Body of pancreas (tissue), 4 donors: ENCODE data around the gene MIOX.

Experiments
- CTCF ChIP-seq, 7 experiments: fragments of 450-650 bp in 4 of 7; fragments of 200-600 bp in 3 of 7; sonication (generic) in 3 of 7; IDR thresholded peaks; one replicate each; pipeline ENCODE4 v1.5.1; 2016 to 2019; ENCODE audit warnings: antibody characterized with exemption in 7 of 7
- POLR2A ChIP-seq, 3 donors: fragments of 450-650 bp; IDR thresholded peaks; one replicate each; pipeline ENCODE4 v1.6.1; 2016; ENCODE audit warnings: antibody characterized with exemption in 3 of 3, mild to moderate bottlenecking in 2 of 3

- TF ChIP-seq CTCF (IDR thresholded peaks at IDR 0.05) (no peak), POLR2A (IDR thresholded peaks at IDR 0.05) (peak in 1 of 3 donors; percentile 18)
Measured at GRCh38 chr22:50529416-50529896, 42.8 kb downstream of the MIOX start.
